Smooth muscle cell (in vitro differentiated cells): ENCODE data around the gene CHD6. TPM values are rescaled to one million over a fixed set of nuclear protein-coding genes. Genes with fewer than 3 reads are reported as not detected.

Source experiments
- DNase-seq: peaks from one replicate; lab custom pipeline; 2025; ENCODE audit not compliant: unreplicated experiment; lab: John Stamatoyannopoulos, UW
- H2AFZ ChIP-seq: fragments of 200-600 bp; sonication (generic); 2 replicates; pipeline ENCODE4 v1.6.0; 2016; ENCODE audit warnings: antibody characterized with exemption, low read depth, mild to moderate bottlenecking
- H3F3A ChIP-seq: fragments of 200-600 bp; sonication (generic); 2 replicates; pipeline ENCODE4 v1.6.0; 2017; ENCODE audit warnings: antibody characterized with exemption, low read depth
- H3K27ac ChIP-seq: fragments of 200-600 bp; sonication (generic); 2 replicates; pipeline ENCODE4 v1.5.1; 2016; ENCODE audit warnings: low read depth, mild to moderate bottlenecking
- H3K27me3 ChIP-seq: fragments of 200-600 bp; sonication (generic); 2 replicates; pipeline ENCODE4 v1.6.1; 2016; ENCODE audit warnings: low read depth, mild to moderate bottlenecking
- H3K36me3 ChIP-seq: fragments of 200-600 bp; sonication (generic); 2 replicates; pipeline ENCODE4 v1.5.1; 2016; ENCODE audit warnings: low read depth
- H3K4me1 ChIP-seq: fragments of 200-600 bp; sonication (generic); 2 replicates; pipeline ENCODE4 v1.5.1; 2016; ENCODE audit warnings: low read depth
- H3K4me2 ChIP-seq: fragments of 200-600 bp; sonication (generic); 2 replicates; pipeline ENCODE4 v1.6.0; 2016; ENCODE audit warnings: mild to moderate bottlenecking
- H3K4me3 ChIP-seq: fragments of 200-600 bp; sonication (generic); 2 replicates; pipeline ENCODE4 v1.5.1; 2016; ENCODE audit warnings: mild to moderate bottlenecking
- H3K79me2 ChIP-seq: fragments of 200-600 bp; sonication (generic); 2 replicates; pipeline ENCODE4 v1.6.0; 2016; ENCODE audit warnings: low read depth, mild to moderate bottlenecking
- H3K9ac ChIP-seq: fragments of 200-600 bp; sonication (generic); 2 replicates; pipeline ENCODE4 v1.6.0; 2016; ENCODE audit warnings: low read depth
- H3K9me3 ChIP-seq: fragments of 200-600 bp; sonication (generic); replicated peaks from 2 replicates; pipeline ENCODE4 v1.5.1; 2016; ENCODE audit warnings: low read depth
- H4K20me1 ChIP-seq: fragments of 200-600 bp; sonication (generic); 2 replicates; pipeline ENCODE4 v1.6.0; 2016; ENCODE audit warnings: low read depth
- CTCF ChIP-seq: fragments of 200-600 bp; sonication (generic); IDR thresholded peaks from 2 replicates; pipeline ENCODE4 v1.5.1; 2017; ENCODE audit warnings: borderline replicate concordance, mild to moderate bottlenecking, antibody characterized with exemption; ENCODE audit not compliant: insufficient read depth, poor library complexity, severe bottlenecking
- WGBS: methylation state at CpG from one replicate; pipeline ENCODE4 v1.1.7; 2016; ENCODE audit warnings: low lambda C conversion rate; 5-methylcytosine and 5-hydroxymethylcytosine counted together
- polyA plus RNA-seq: library from polyadenylated mRNA; unstranded; fragments of >200 nt; fragmentation: Nextera tagmentation; extraction: Ambion mirVana; gene quantifications from 2 replicates; pipeline ENCODE4 v1.2.1, GENCODE V29; 2016
- total RNA-seq: library from RNA; depleted of rRNA; stranded (reverse); fragments of >200 nt; gene quantifications from 2 replicates; pipeline ENCODE4 v1.2.3, GENCODE V29; 2014

Gene CHD6
- total and polyA plus RNA-seq, 2 experiments from 2014 or later: 41.7 to 47.8 TPM

DNA sequence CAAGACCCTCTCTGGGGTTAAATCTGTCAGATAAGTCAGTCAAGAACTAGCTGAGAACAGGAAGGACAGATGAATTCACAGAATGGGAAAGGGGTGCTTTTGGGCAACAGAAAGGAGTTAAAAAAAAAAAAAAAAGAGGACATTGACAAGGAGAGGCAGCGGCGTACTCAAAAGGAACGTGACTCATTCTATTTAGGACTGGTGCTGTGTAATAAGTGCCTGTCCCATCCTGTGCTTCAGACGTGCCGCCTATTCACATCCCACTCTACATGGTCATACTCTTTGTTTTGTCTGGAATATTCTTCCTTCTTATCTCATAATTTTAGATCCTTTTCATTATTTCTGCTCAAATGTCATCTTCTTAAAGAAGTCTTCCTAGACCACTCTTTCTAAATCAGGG is 150.5 kb downstream of the CHD6 start:
- no peaks in the 10 kb centered on the region for H4K20me1 ChIP-seq
- no peak overlapping the region for H3K9ac ChIP-seq
- H3K27ac ChIP-seq: no peak overlapping the region
- H3K4me3 ChIP-seq: no peak overlapping the region
- H3K9me3 ChIP-seq: no peaks in the 10 kb centered on the region
- H3F3A ChIP-seq: no peaks in the 10 kb centered on the region
- H3K36me3 ChIP-seq: peaks cover 10% of the 10 kb centered on the region
- H3K27me3 ChIP-seq: no peaks in the 10 kb centered on the region
- TF ChIP-seq CTCF: no peak
- no peaks in the 10 kb centered on the region for H3K4me1 ChIP-seq
- no peaks in the 10 kb centered on the region for H3K79me2 ChIP-seq
- no peak for DNase-seq
- no peak overlapping the region for H3K4me2 ChIP-seq
- H2AFZ ChIP-seq: no peak overlapping the region
- 73% methylated on average over 5 of the region's 5 CpGs for WGBS

- Histone ChIP-seq H3K27me3 (no peaks in the 10 kb centered on the region), H3K4me3 (no peak overlapping the region), H2AFZ (no peak overlapping the region), H3K27ac (no peak overlapping the region), H3K79me2 (no peaks in the 10 kb centered on the region), H3K9ac (no peak overlapping the region), H3K4me1 (no peaks in the 10 kb centered on the region), H3F3A (no peaks in the 10 kb centered on the region), H3K36me3 (peaks cover 10% of the 10 kb centered on the region), H4K20me1 (no peaks in the 10 kb centered on the region), H3K4me2 (no peak overlapping the region), H3K9me3 (no peaks in the 10 kb centered on the region)
- WGBS: 100% methylated on average over 3 of the region's 3 CpGs
- no peak for DNase-seq
- no peak for TF ChIP-seq CTCF
Observed at GRCh38 chr20:41467220-41467619, 151.0 kb downstream of the CHD6 start.

- no peaks in the 10 kb centered on the region for H3K27me3 ChIP-seq
- peaks cover 10% of the 10 kb centered on the region for H3K36me3 ChIP-seq
- no peak overlapping the region for H3K27ac ChIP-seq
- H3K4me1 ChIP-seq: no peaks in the 10 kb centered on the region
- H3K9ac ChIP-seq: no peak overlapping the region
- no peaks in the 10 kb centered on the region for H4K20me1 ChIP-seq
- no peak for DNase-seq
- H3K9me3 ChIP-seq: no peaks in the 10 kb centered on the region
- H2AFZ ChIP-seq: no peak overlapping the region
- H3K4me2 ChIP-seq: no peak overlapping the region
- no peak for TF ChIP-seq CTCF
- no peaks in the 10 kb centered on the region for H3F3A ChIP-seq
- H3K4me3 ChIP-seq: no peak overlapping the region
- 88% methylated on average over 1 of the region's 1 CpG for WGBS
- no peaks in the 10 kb centered on the region for H3K79me2 ChIP-seq
Observed at GRCh38 chr20:41463567-41463966, 154.6 kb downstream of the CHD6 start.

- Histone ChIP-seq H2AFZ (no peak overlapping the region), H3K9me3 (no peaks in the 10 kb centered on the region), H3K9ac (no peak overlapping the region), H3K4me3 (no peak overlapping the region), H3K36me3 (peaks cover 10% of the 10 kb centered on the region), H3K27ac (no peak overlapping the region), H3K4me1 (no peaks in the 10 kb centered on the region), H3K27me3 (no peaks in the 10 kb centered on the region), H3K79me2 (no peaks in the 10 kb centered on the region), H4K20me1 (no peaks in the 10 kb centered on the region), H3F3A (no peaks in the 10 kb centered on the region), H3K4me2 (no peak overlapping the region)
- DNase-seq: no peak
- 99% methylated on average over 6 of the region's 6 CpGs for WGBS
- TF ChIP-seq CTCF: no peak
Observed at GRCh38 chr20:41462372-41463161, 155.6 kb downstream of the CHD6 start.
